IMR-90 (cell line): ENCODE measurements around the gene ABCC4. TPM values are rescaled to one million over a fixed set of nuclear protein-coding genes. Genes with fewer than 3 reads are reported as not detected.

Source experiments
- ATAC-seq: fragments of 200-7000 bp; cut with Tn5 transposase; 2 replicates; pipeline ENCODE4 v1.9.1; 2020; ENCODE audit warnings: low read depth, mild to moderate bottlenecking, moderate library complexity
- BruUV-seq: library from RNA; stranded (reverse); fragments of 400-500 nt; replicated peaks from 2 replicates; lab custom pipeline; 2021; lab: Mats Ljungman, UMichigan
- CTCF ChIA-PET: fragments of 300-600 bp; formaldehyde crosslinking; extraction: SDS; loops from one replicate; lab custom pipeline; 2021; ENCODE audit warnings: antibody characterized with exemption; lab: Yijun Ruan, JAX
- POLR2A ChIA-PET: fragments of 300-600 bp; sonication (Branson Sonifier 250); formaldehyde crosslinking; loops from one replicate; lab custom pipeline; 2022; ENCODE audit warnings: antibody characterized with exemption; ENCODE audit not compliant: unreplicated experiment; lab: Charles Lee
- DNase-seq: peaks from one replicate; pipeline ENCODE4 v3.0.0; 2013
- H2AFZ ChIP-seq: replicated peaks from 2 replicates; pipeline ENCODE3; 2013; ENCODE audit warnings: low read length, mild to moderate bottlenecking; ENCODE audit not compliant: poor library complexity
- H2AK5ac ChIP-seq: 2 replicates; pipeline ENCODE4 v1.6.1; 2013; ENCODE audit warnings: low read depth, low read length, inconsistent platforms
- H2AK9ac ChIP-seq: replicated peaks from 2 replicates; pipeline ENCODE3; 2013; ENCODE audit warnings: mild to moderate bottlenecking, low read depth, low read length, moderate library complexity; ENCODE audit not compliant: poor library complexity
- H2BK120ac ChIP-seq: 2 replicates; pipeline ENCODE4 v1.6.1; 2013; ENCODE audit warnings: low read depth, low read length, inconsistent platforms
- H2BK15ac ChIP-seq: 3 replicates; pipeline ENCODE4 v1.6.1; 2013; ENCODE audit warnings: low read depth, low read length, inconsistent platforms
- H2BK20ac ChIP-seq: 2 replicates; pipeline ENCODE4 v1.6.1; 2013; ENCODE audit warnings: low read depth, mild to moderate bottlenecking, inconsistent platforms, low read length, moderate library complexity
- H2BK5ac ChIP-seq: 2 replicates; pipeline ENCODE4 v1.6.1; 2013; ENCODE audit warnings: mild to moderate bottlenecking, low read depth, low read length, inconsistent platforms; ENCODE audit not compliant: poor library complexity, severe bottlenecking
- H3K14ac ChIP-seq: replicated peaks from 2 replicates; pipeline ENCODE4 v1.6.1; 2013; ENCODE audit warnings: low read depth, low read length, inconsistent platforms
- H3K18ac ChIP-seq: 2 replicates; pipeline ENCODE4 v1.6.1; 2013; ENCODE audit warnings: low read depth, low read length, control low read depth
- H3K23ac ChIP-seq: 2 replicates; pipeline ENCODE4 v1.6.1; 2013; ENCODE audit warnings: low read depth, low read length, inconsistent platforms
- H3K27ac ChIP-seq: 2 replicates; pipeline ENCODE4 v1.5.1; 2013; ENCODE audit warnings: mild to moderate bottlenecking, control low read depth, low read length; ENCODE audit not compliant: insufficient read depth
- H3K27me3 ChIP-seq: 2 replicates; pipeline ENCODE4 v1.6.1; 2013; ENCODE audit warnings: low read length; ENCODE audit not compliant: control insufficient read depth, insufficient read depth
- H3K36me3 ChIP-seq: 2 replicates; pipeline ENCODE4 v1.6.1; 2013; ENCODE audit warnings: low read length, mixed read lengths; ENCODE audit not compliant: control insufficient read depth, insufficient read depth
- H3K4ac ChIP-seq: 2 replicates; pipeline ENCODE4 v1.6.1; 2013; ENCODE audit warnings: low read depth, low read length, inconsistent platforms
- H3K4me1 ChIP-seq: 2 replicates; pipeline ENCODE4 v1.6.1; 2013; ENCODE audit warnings: low read length, mixed read lengths; ENCODE audit not compliant: control insufficient read depth, insufficient read depth
- H3K4me2 ChIP-seq: 2 replicates; pipeline ENCODE4 v1.6.1; 2013; ENCODE audit warnings: low read depth, mild to moderate bottlenecking, control low read depth, low read length, moderate library complexity
- H3K4me3 ChIP-seq: 2 replicates; pipeline ENCODE4 v1.5.1; 2013; ENCODE audit warnings: low read depth, mild to moderate bottlenecking, control low read depth, low read length, moderate library complexity; ENCODE audit not compliant: insufficient read depth
- H3K56ac ChIP-seq: 2 replicates; pipeline ENCODE4 v1.6.1; 2013; ENCODE audit warnings: low read length, inconsistent platforms; ENCODE audit not compliant: insufficient read depth; ENCODE audit errors: extremely low read depth
- H3K79me1 ChIP-seq, 2 experiments: 2 replicates each; pipeline ENCODE4 v1.6.1; 2013; ENCODE audit warnings: low read length in 2 of 2, inconsistent platforms in 1 of 2, low read depth in 1 of 2
- H3K9ac ChIP-seq: 2 replicates; pipeline ENCODE4 v1.6.1; 2013; ENCODE audit warnings: low read depth, low read length, control low read depth
- H3K9me1 ChIP-seq: 2 replicates; pipeline ENCODE4 v1.6.1; 2013; ENCODE audit warnings: low read length, inconsistent platforms; ENCODE audit not compliant: insufficient read depth
- H3K9me3 ChIP-seq: 2 replicates; pipeline ENCODE4 v1.6.1; 2013; ENCODE audit warnings: low read length; ENCODE audit not compliant: control insufficient read depth, insufficient read depth
- H4K20me1 ChIP-seq: 2 replicates; pipeline ENCODE4 v1.6.1; 2013; ENCODE audit warnings: low read length, inconsistent platforms; ENCODE audit not compliant: insufficient read depth
- H4K5ac ChIP-seq: 2 replicates; pipeline ENCODE4 v1.6.1; 2013; ENCODE audit warnings: mild to moderate bottlenecking, low read depth, low read length, control low read depth
- H4K8ac ChIP-seq, 2 experiments: 2 replicates each; pipeline ENCODE4 v1.6.1; 2013; ENCODE audit warnings: low read depth in 2 of 2, low read length in 2 of 2, control low read depth in 1 of 2, inconsistent platforms in 1 of 2
- H4K91ac ChIP-seq: 2 replicates; pipeline ENCODE4 v1.6.1; 2013; ENCODE audit warnings: low read depth, low read length, inconsistent platforms; ENCODE audit not compliant: insufficient read depth
- BHLHE40 ChIP-seq: fragments of 150-350 bp; IDR thresholded peaks from 2 replicates; pipeline ENCODE4 v1.6.1; 2016; ENCODE audit warnings: mild to moderate bottlenecking, low read depth, low read length
- CEBPB ChIP-seq: IDR thresholded peaks from 2 replicates; pipeline ENCODE4 v1.6.1; 2012; ENCODE audit warnings: low read depth, low read length, improper control_type of control experiment
- CHD1 ChIP-seq: IDR thresholded peaks from 2 replicates; pipeline ENCODE4 v1.6.1; 2012; ENCODE audit warnings: low read depth, low read length, improper control_type of control experiment
- FOS ChIP-seq: fragments of 150-350 bp; IDR thresholded peaks from 2 replicates; pipeline ENCODE4 v1.6.1; 2016; ENCODE audit warnings: low read depth, low read length
- MAFK ChIP-seq: IDR thresholded peaks from 2 replicates; pipeline ENCODE4 v1.6.1; 2012; ENCODE audit warnings: low read depth, low read length, improper control_type of control experiment
- MAZ ChIP-seq: IDR thresholded peaks from 2 replicates; pipeline ENCODE4 v1.6.1; 2012; ENCODE audit warnings: low read depth, mild to moderate bottlenecking, low read length, improper control_type of control experiment, moderate library complexity, borderline replicate concordance
- MXI1 ChIP-seq: IDR thresholded peaks from 2 replicates; pipeline ENCODE4 v1.6.1; 2012; ENCODE audit warnings: low read depth, mild to moderate bottlenecking, low read length, moderate library complexity, borderline replicate concordance
- NFE2L2 ChIP-seq: fragments of 150-350 bp; IDR thresholded peaks from 2 replicates; pipeline ENCODE4 v1.6.1; 2016; ENCODE audit warnings: low read depth, mild to moderate bottlenecking, low read length
- POLR2A ChIP-seq: IDR thresholded peaks from 2 replicates; pipeline ENCODE4 v1.6.1; 2012; ENCODE audit warnings: mild to moderate bottlenecking, low read depth, low read length
- RAD21 ChIP-seq: IDR thresholded peaks from 2 replicates; pipeline ENCODE4 v1.6.1; 2012; ENCODE audit warnings: low read length, improper control_type of control experiment
- RCOR1 ChIP-seq: IDR thresholded peaks from 2 replicates; pipeline ENCODE4 v1.6.1; 2012; ENCODE audit warnings: mild to moderate bottlenecking, low read length, improper control_type of control experiment; ENCODE audit not compliant: insufficient replicate concordance
- RFX5 ChIP-seq: IDR thresholded peaks from 2 replicates; pipeline ENCODE4 v1.8.0; 2012; ENCODE audit warnings: low read depth, mild to moderate bottlenecking, low read length, moderate library complexity
- SMC3 ChIP-seq: fragments of 150-350 bp; IDR thresholded peaks from 2 replicates; pipeline ENCODE4 v1.6.1; 2016; ENCODE audit warnings: low read depth, mild to moderate bottlenecking, antibody characterized with exemption, low read length, moderate library complexity
- WGBS, 2 experiments: methylation state at CpG; one replicate each; pipeline versions ENCODE4 v1.1.5 to v1.1.7; 2013; ENCODE audit warnings: missing lambda C conversion rate in 2 of 2; ENCODE audit not compliant: insufficient read length in 1 of 2; ENCODE audit errors: extremely low coverage in 2 of 2; 5-methylcytosine and 5-hydroxymethylcytosine counted together
- dilution Hi-C: fragments of 300-500 bp; cut with HindIII; formaldehyde crosslinking; loops from one replicate; pipeline ENCODE4 v1.14.3; 2018; ENCODE audit warnings: low sequenced_read_pairs; ENCODE audit not compliant: unreplicated experiment
- in situ Hi-C: fragments of 300-500 bp; cut with MboI; formaldehyde crosslinking; loops from 3 replicates; pipeline ENCODE4 v1.14.3; 2019; ENCODE audit warnings: low sequenced_read_pairs, inconsistent platforms, mixed read lengths
- intact Hi-C: fragments of 100-400 bp; cut with micrococcal nuclease; formaldehyde crosslinking; loops from 2 replicates; pipeline ENCODE4 v1.10.0; 2022
- polyA plus RNA-seq, 3 experiments: library from polyadenylated mRNA; depleted of rRNA; stranded (reverse); fragments of >200 nt; gene quantifications; 2 replicates each; pipeline ENCODE4 v1.2.3, GENCODE V29; 2012; ENCODE audit warnings: low replicate concordance in 1 of 3
- total RNA-seq: library from RNA; depleted of rRNA; stranded (reverse); fragments of >200 nt; gene quantifications from 2 replicates; pipeline ENCODE4 v1.2.3, GENCODE V29; 2012
- TF ChIP-seq, protein P1 (sequence below): conservative IDR thresholded peaks from 2 replicates; pipeline ENCODE4 v1.5.1; 2012; ENCODE audit warnings: mild to moderate bottlenecking, low read depth, low read length, improper control_type of control experiment
- TF ChIP-seq, protein P2 (sequence below): fragments of 150-350 bp; IDR thresholded peaks from 2 replicates; pipeline ENCODE4 v1.6.1; 2017; ENCODE audit warnings: mild to moderate bottlenecking, antibody characterized with exemption, low read length, low read depth
- TF ChIP-seq, protein P3 (sequence below): fragments of 150-350 bp; IDR thresholded peaks from 2 replicates; pipeline ENCODE4 v1.6.1; 2016; ENCODE audit warnings: low read depth, mild to moderate bottlenecking, low read length, moderate library complexity, borderline replicate concordance

Gene ABCC4
- total and polyA plus RNA-seq, 2 of the 4 experiments (the other 2 are of a cell fraction) = 16.6 to 41.4 TPM

DNA sequence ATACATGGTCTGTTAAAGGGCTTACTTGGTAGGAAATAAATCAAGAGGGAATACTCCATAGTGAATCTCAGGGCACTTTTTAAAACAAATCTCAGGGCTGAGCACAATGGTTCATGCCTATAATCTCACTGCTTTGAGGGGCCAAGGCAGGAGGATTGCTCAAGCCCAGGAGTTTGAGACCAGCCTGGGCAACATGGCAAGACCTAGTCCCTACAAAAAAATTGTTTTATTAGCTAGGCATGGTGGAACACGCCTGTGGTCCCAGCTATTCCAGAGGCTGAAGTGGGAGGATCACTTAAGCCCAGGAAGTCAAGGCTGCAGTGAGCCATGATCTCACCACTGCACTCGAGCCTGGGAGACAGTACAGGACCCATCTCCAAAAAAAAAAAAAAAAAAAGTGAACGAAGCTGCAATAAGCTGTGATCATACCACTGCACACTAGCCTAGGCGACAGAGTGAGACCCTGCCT is 25.2 kb downstream of the ABCC4 start:
- Histone ChIP-seq H3K9me1 (peaks cover 34% of the 10 kb centered on the region), H2AFZ (no peak overlapping the region), H2BK15ac (peak overlapping the region; percentile 85; the same call in 2 of the 3 replicates), H2BK5ac (peak overlapping the region; percentile 92), H3K23ac (peak overlapping the region; percentile 81; the same call in 1 of the 2 replicates), H2BK20ac (peak overlapping the region; percentile 68), H3K18ac (peak overlapping the region; percentile 98), H3K79me1 (peaks cover 25 to 62% of the 10 kb centered on the region in 2 experiments), H3K4me3 (no peak overlapping the region), H3K4me1 (peaks cover 43% of the 10 kb centered on the region), H4K20me1 (no peaks in the 10 kb centered on the region), H3K14ac (peak overlapping the region; percentile 91), H3K4me2 (0 out of 2 replicates have a peak overlapping the region, but pooled peaks have one; percentile 12), H3K56ac (peak overlapping the region; percentile 73; the same call in 1 of the 2 replicates), H3K27ac (peak overlapping the region; percentile 98), H2AK9ac (no peak overlapping the region), H4K8ac (peak overlapping the region; percentile 71 to 86), H4K91ac (peak overlapping the region; percentile 93), H2BK120ac (peak overlapping the region; percentile 92), H4K5ac (peak overlapping the region; percentile 98), H2AK5ac (peak overlapping the region; percentile 89), H3K27me3 (no peaks in the 10 kb centered on the region), H3K36me3 (peaks cover 6% of the 10 kb centered on the region), H3K4ac (peak overlapping the region; percentile 84), H3K9ac (peak overlapping the region; percentile 40), H3K9me3 (no peaks in the 10 kb centered on the region)
- no peak for ATAC-seq
- BruUV-seq = no TSS peak
- 71% methylated on average over 1 of the region's 4 CpGs; no CpG with 5 or more reads in 1 of the 2 experiments for WGBS, 2 experiments
- TF ChIP-seq SMC3 (no peak), BHLHE40 (no peak), FOS (no peak), RAD21 (no peak), NFE2L2 (no peak), MAFK (no peak), RCOR1 (no peak), MAZ (no peak), CEBPB (no peak), POLR2A (no peak), CHD1 (no peak), MXI1 (no peak), RFX5 (no peak)
- TF ChIP-seq, protein P1, sequence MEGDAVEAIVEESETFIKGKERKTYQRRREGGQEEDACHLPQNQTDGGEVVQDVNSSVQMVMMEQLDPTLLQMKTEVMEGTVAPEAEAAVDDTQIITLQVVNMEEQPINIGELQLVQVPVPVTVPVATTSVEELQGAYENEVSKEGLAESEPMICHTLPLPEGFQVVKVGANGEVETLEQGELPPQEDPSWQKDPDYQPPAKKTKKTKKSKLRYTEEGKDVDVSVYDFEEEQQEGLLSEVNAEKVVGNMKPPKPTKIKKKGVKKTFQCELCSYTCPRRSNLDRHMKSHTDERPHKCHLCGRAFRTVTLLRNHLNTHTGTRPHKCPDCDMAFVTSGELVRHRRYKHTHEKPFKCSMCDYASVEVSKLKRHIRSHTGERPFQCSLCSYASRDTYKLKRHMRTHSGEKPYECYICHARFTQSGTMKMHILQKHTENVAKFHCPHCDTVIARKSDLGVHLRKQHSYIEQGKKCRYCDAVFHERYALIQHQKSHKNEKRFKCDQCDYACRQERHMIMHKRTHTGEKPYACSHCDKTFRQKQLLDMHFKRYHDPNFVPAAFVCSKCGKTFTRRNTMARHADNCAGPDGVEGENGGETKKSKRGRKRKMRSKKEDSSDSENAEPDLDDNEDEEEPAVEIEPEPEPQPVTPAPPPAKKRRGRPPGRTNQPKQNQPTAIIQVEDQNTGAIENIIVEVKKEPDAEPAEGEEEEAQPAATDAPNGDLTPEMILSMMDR = no peak
- TF ChIP-seq, protein P2, sequence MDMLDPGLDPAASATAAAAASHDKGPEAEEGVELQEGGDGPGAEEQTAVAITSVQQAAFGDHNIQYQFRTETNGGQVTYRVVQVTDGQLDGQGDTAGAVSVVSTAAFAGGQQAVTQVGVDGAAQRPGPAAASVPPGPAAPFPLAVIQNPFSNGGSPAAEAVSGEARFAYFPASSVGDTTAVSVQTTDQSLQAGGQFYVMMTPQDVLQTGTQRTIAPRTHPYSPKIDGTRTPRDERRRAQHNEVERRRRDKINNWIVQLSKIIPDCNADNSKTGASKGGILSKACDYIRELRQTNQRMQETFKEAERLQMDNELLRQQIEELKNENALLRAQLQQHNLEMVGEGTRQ = no peak
- TF ChIP-seq, protein P3, sequence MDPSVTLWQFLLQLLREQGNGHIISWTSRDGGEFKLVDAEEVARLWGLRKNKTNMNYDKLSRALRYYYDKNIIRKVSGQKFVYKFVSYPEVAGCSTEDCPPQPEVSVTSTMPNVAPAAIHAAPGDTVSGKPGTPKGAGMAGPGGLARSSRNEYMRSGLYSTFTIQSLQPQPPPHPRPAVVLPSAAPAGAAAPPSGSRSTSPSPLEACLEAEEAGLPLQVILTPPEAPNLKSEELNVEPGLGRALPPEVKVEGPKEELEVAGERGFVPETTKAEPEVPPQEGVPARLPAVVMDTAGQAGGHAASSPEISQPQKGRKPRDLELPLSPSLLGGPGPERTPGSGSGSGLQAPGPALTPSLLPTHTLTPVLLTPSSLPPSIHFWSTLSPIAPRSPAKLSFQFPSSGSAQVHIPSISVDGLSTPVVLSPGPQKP = no peak
- intact Hi-C loops (no loop called here), in situ Hi-C loops (no loop called here), dilution Hi-C loops (no loop called here)
- no peak for DNase-seq
- ChIA-PET CTCF (interaction anchor here (0.6 to 1.5 kb wide), 3 partner anchors 27 to 95 kb away, joined by 3 read pairs; no protein-coding TSS in a partner anchor), POLR2A (no interaction called here)
